Epithelial cell of proximal tubule (primary cell): Measurements from ENCODE around the gene DCDC1. TPM values are rescaled to one million over a fixed set of nuclear protein-coding genes. Genes with fewer than 3 reads are reported as not detected.

Experiments
- DNase-seq: peaks from one replicate; pipeline ENCODE4 v3.0.0-alpha.2; 2011; ENCODE audit warnings: low read depth
- H3K4me3 ChIP-seq: 2 replicates; pipeline ENCODE4 v1.5.1; 2011; ENCODE audit warnings: low read depth, mild to moderate bottlenecking, low read length
- total RNA-seq: library from RNA; depleted of rRNA; stranded (reverse); fragments of >200 nt; gene quantifications from 2 replicates; pipeline ENCODE4 v1.2.3, GENCODE V29; 2015
- TF ChIP-seq, protein P1 (sequence below): conservative IDR thresholded peaks from 2 replicates; pipeline ENCODE4 v1.5.1; 2012; ENCODE audit warnings: low read depth, mild to moderate bottlenecking, low read length

Gene DCDC1
- total RNA-seq, 1 donor from 2014 or later: 0.12 TPM

DNA sequence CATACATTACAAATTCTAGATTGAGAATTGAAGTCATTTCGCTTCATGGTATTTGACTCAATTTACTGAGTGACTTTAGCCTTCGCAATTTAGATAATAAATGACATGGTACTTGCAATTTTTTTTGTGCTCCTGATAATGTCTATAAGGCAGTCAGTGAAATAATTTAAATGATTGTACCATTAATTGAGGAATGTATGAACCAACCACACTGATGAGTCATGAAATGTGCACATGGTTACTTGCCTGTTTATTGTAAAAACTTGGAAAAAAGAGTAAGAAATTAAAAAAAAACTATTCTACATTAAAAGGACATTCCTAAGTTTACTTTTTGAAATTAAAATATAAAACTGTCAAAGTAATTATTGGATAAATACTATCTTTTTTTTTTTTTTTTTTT lies 43.4 kb upstream of the DCDC1 start:
- no peak for DNase-seq
- H3K4me3 ChIP-seq: no peak overlapping the region
- TF ChIP-seq, protein P1, sequence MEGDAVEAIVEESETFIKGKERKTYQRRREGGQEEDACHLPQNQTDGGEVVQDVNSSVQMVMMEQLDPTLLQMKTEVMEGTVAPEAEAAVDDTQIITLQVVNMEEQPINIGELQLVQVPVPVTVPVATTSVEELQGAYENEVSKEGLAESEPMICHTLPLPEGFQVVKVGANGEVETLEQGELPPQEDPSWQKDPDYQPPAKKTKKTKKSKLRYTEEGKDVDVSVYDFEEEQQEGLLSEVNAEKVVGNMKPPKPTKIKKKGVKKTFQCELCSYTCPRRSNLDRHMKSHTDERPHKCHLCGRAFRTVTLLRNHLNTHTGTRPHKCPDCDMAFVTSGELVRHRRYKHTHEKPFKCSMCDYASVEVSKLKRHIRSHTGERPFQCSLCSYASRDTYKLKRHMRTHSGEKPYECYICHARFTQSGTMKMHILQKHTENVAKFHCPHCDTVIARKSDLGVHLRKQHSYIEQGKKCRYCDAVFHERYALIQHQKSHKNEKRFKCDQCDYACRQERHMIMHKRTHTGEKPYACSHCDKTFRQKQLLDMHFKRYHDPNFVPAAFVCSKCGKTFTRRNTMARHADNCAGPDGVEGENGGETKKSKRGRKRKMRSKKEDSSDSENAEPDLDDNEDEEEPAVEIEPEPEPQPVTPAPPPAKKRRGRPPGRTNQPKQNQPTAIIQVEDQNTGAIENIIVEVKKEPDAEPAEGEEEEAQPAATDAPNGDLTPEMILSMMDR: no peak

GRCh38 chr11:31408201-31408600 lies 38.7 kb upstream of the DCDC1 start:
- TF ChIP-seq, protein P1: no peak
- no peak for DNase-seq
- no peak overlapping the region for H3K4me3 ChIP-seq

- DNase-seq: no peak
- H3K4me3 ChIP-seq: no peak overlapping the region
- TF ChIP-seq, protein P1: no peak
Measured at GRCh38 chr11:31404614-31405013, 35.1 kb upstream of the DCDC1 start.

GRCh38 chr11:31397239-31397834 lies 27.8 kb upstream of the DCDC1 start:
- no peak for DNase-seq
- H3K4me3 ChIP-seq: no peak overlapping the region
- TF ChIP-seq, protein P1: peak; percentile 58

GRCh38 chr11:31387379-31387778 lies 17.8 kb upstream of the DCDC1 start:
- H3K4me3 ChIP-seq: no peak overlapping the region
- no peak for DNase-seq
- TF ChIP-seq, protein P1: no peak

DNA sequence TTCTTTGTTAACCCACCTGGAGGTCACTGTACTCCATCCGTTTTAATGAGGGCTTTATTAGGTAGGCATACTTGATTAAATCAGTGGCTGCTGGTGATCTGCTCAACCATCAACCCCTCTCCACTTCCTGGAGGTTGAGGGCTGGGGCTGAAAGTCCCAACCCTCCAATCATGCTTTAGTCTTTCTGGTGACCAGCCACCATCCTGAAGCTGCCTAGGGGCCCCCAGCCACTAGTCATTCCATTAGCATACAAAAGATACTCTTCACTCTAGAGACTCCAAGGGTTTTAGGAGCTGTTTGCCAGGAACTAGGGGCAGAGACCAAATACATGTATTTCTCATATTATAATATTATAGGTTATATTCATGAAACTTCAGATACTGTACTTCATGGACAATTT lies 13.6 kb upstream of the DCDC1 start:
- H3K4me3 ChIP-seq: no peak overlapping the region
- TF ChIP-seq, protein P1: no peak
- no peak for DNase-seq

GRCh38 chr11:31375879-31376278 lies 6.3 kb upstream of the DCDC1 start:
- DNase-seq: no peak
- TF ChIP-seq, protein P1: no peak
- H3K4me3 ChIP-seq: no peak overlapping the region
